ENCODE data around the gene CLIC5. TPM values are rescaled to one million over a fixed set of nuclear protein-coding genes. Genes with fewer than 3 reads are reported as not detected.

The CLIC5 gene
- total and polyA plus RNA-seq, 2 of the 8 experiments (the other 6 are each of a cell fraction or from before 2014, with no cell fraction given), result 0.12 to 0.15 TPM

- no peak overlapping the region for H2BK5ac ChIP-seq (ENCODE audit: low read depth, low read length)
- no peak overlapping the region for H2BK12ac ChIP-seq (ENCODE audit: low read depth, low read length)
- CTCF ChIA-PET (ENCODE audit: partially characterized antibody), result interaction anchor here (0.7 to 1.0 kb wide), 3 partner anchors 16 to 46 kb away, joined by 3 to 4 read pairs (median 3); no protein-coding TSS in a partner anchor
- FAIRE-seq (no peak), DNase-seq (ENCODE audit: low read depth in 1 of 2, low spot score in 2 of 2) (no peak)
- no peak overlapping the region for H3K18ac ChIP-seq (ENCODE audit: extremely low read depth, low read length)
- no peaks in the 10 kb centered on the region for H3K79me1 ChIP-seq (ENCODE audit: low read depth, low read length)
- H2AK5ac ChIP-seq (ENCODE audit: low read depth, low read length), result no peak overlapping the region
- 90% methylated on average over 4 of the region's 4 CpGs; no CpG with 5 or more reads in 1 of the 2 experiments for WGBS, 2 experiments (ENCODE audit: extremely low coverage in 1 of 2, insufficient coverage in 1 of 2, insufficient read length in 1 of 2, insufficient replicate concordance in 2 of 2, low coverage in 1 of 2, low lambda C conversion rate in 2 of 2, missing lambda C conversion rate in 1 of 2)
- no peak overlapping the region for H2BK20ac ChIP-seq (ENCODE audit: low read length)
- H3K56ac ChIP-seq (replicated peaks; ENCODE audit: insufficient read length, low read depth, low read length), result no peak overlapping the region
- no peaks in the 10 kb centered on the region for H3K27me3 ChIP-seq (replicated peaks in 1 of 4; ENCODE audit: control insufficient read depth in 3 of 4, extremely low read depth in 1 of 4, insufficient read depth in 3 of 4, low read length in 3 of 4)
- no peaks in the 10 kb centered on the region for H3K4me1 ChIP-seq (replicated peaks in 1 of 4; ENCODE audit: control insufficient read depth in 3 of 4, insufficient read depth in 4 of 4, low read length in 3 of 4)
- H3K4me3 ChIP-seq (ENCODE audit: extremely low read depth in 1 of 4, insufficient read depth in 2 of 4, low read depth in 3 of 4, low read length in 4 of 4), result no peak overlapping the region
- no peak overlapping the region for H3K14ac ChIP-seq (ENCODE audit: insufficient read length)
- no peak overlapping the region for H2BK15ac ChIP-seq (ENCODE audit: low read length)
- H4K20me1 ChIP-seq (replicated peaks in 1 of 2; ENCODE audit: control insufficient read depth in 1 of 2, insufficient read depth in 2 of 2, low read length in 2 of 2), result no peaks in the 10 kb centered on the region
- no peak overlapping the region for H3K4ac ChIP-seq (replicated peaks; ENCODE audit: insufficient read length, low read depth, low read length)
- H4K5ac ChIP-seq (ENCODE audit: insufficient read length, low read depth, low read length), result no peak overlapping the region
- POLR2A ChIA-PET (ENCODE audit: partially characterized antibody), result no interaction called here
- no peak overlapping the region for H3K4me2 ChIP-seq (ENCODE audit: insufficient read depth in 1 of 2, low read depth in 2 of 2, low read length in 2 of 2)
- H2AFZ ChIP-seq (ENCODE audit: low read length), result no peak overlapping the region
- no peaks in the 10 kb centered on the region for H3K79me2 ChIP-seq (ENCODE audit: control insufficient read depth in 1 of 2, insufficient read depth in 2 of 2, low read length in 2 of 2)
- H3K36me3 ChIP-seq (ENCODE audit: control insufficient read depth in 2 of 4, insufficient read depth in 4 of 4, low read length in 3 of 4), result no peaks in the 10 kb centered on the region
- H3K27ac ChIP-seq (ENCODE audit: low read depth, low read length), result no peak overlapping the region
- H3K9me3 ChIP-seq (ENCODE audit: insufficient read depth in 2 of 2, low read depth in 1 of 2, low read length in 1 of 2), result no peaks in the 10 kb centered on the region
- H3K9ac ChIP-seq (replicated peaks in 1 of 4; ENCODE audit: extremely low read depth in 1 of 4, low read depth in 3 of 4, low read length in 3 of 4), result no peak overlapping the region
- no peak overlapping the region for H2BK120ac ChIP-seq (replicated peaks; ENCODE audit: low read depth, low read length)
- peaks cover 1% of the 10 kb centered on the region; the same call in 1 of the 2 replicates for H3K23me2 ChIP-seq (ENCODE audit: low read depth, low read length)
- no peak overlapping the region for H4K8ac ChIP-seq (ENCODE audit: extremely low read depth, insufficient read depth, low read length)
- no peak for TF ChIP-seq KDM1A (IDR thresholded peaks at IDR 0.05; ENCODE audit: borderline replicate concordance, low read length)
- TF ChIP-seq CTBP2 (IDR thresholded peaks at IDR 0.05; ENCODE audit: borderline replicate concordance, insufficient read depth, insufficient read length, low read length), result no peak
- no peak for TF ChIP-seq MAFK (IDR thresholded peaks at IDR 0.05; ENCODE audit: low read depth, low read length)
- no peak for TF ChIP-seq RFX5 (IDR thresholded peaks at IDR 0.05; ENCODE audit: borderline replicate concordance, low read depth, low read length)
- no peak for TF ChIP-seq E2F6 (IDR thresholded peaks at IDR 0.05)
- no peak for TF ChIP-seq TBP (IDR thresholded peaks at IDR 0.05; ENCODE audit: low read depth, low read length)
- no peak for TF ChIP-seq SIX5 (IDR thresholded peaks at IDR 0.05; ENCODE audit: low read depth, low read length)
- TF ChIP-seq CBX8 (IDR thresholded peaks at IDR 0.05; ENCODE audit: borderline replicate concordance, low read depth, low read length), result no peak
- no peak for TF ChIP-seq ASH2L (IDR thresholded peaks at IDR 0.05; ENCODE audit: low read length)
- TF ChIP-seq CHD1 (IDR thresholded peaks at IDR 0.05; ENCODE audit: low read depth, low read length), result no peak
- TF ChIP-seq TCF12 (IDR thresholded peaks at IDR 0.05; ENCODE audit: low read depth, low read length), result no peak
- TF ChIP-seq JUN (IDR thresholded peaks at IDR 0.05; ENCODE audit: low read depth, low read length), result no peak
- TF ChIP-seq POLR2AphosphoS5 (IDR thresholded peaks at IDR 0.05; ENCODE audit: low read depth, low read length), result no peak
- TF ChIP-seq SP4 (IDR thresholded peaks at IDR 0.05; ENCODE audit: low read length), result no peak
- H4K91ac ChIP-seq (replicated peaks; ENCODE audit: insufficient read length, low read length), result no peak overlapping the region
- H3K23ac ChIP-seq (ENCODE audit: insufficient read length), result no peak overlapping the region
Measured at GRCh38 chr6:45835721-45836437, 179.8 kb downstream of the CLIC5 start.

Data from H1 (cell line).